BLaER1 (cell line): ENCODE data around the gene ADCY9.

Source experiments
- H3K27ac ChIP-seq: shearing (Covaris generic); formaldehyde crosslinking; 2 replicates; pipeline ENCODE4 v1.8.1; 2022
- H3K27me3 ChIP-seq: shearing (Covaris generic); formaldehyde crosslinking; 2 replicates; pipeline ENCODE4 v1.8.1; 2022
- H3K36me3 ChIP-seq: shearing (Covaris generic); formaldehyde crosslinking; 2 replicates; pipeline ENCODE4 v1.8.1; 2022
- H3K4me1 ChIP-seq: shearing (Covaris generic); formaldehyde crosslinking; 2 replicates; pipeline ENCODE4 v1.8.1; 2022
- H3K4me2 ChIP-seq: shearing (Covaris generic); formaldehyde crosslinking; 2 replicates; pipeline ENCODE4 v1.8.1; 2022
- H3K4me3 ChIP-seq: shearing (Covaris generic); formaldehyde crosslinking; 2 replicates; pipeline ENCODE4 v1.8.1; 2022
- H3K9ac ChIP-seq: shearing (Covaris generic); formaldehyde crosslinking; 2 replicates; pipeline ENCODE4 v1.8.1; 2022
- H3K9me3 ChIP-seq: shearing (Covaris generic); formaldehyde crosslinking; 2 replicates; pipeline ENCODE4 v1.8.1; 2022
- H4K20me1 ChIP-seq: shearing (Covaris generic); formaldehyde crosslinking; 2 replicates; pipeline ENCODE4 v1.8.1; 2022
- Cebpa-rat ChIP-seq: shearing (Covaris generic); IDR thresholded peaks from 2 replicates; pipeline ENCODE4 v1.8.1; 2022

ADCY9 gene

GRCh38 chr16:4026854-4027253 lies 89.4 kb downstream of the ADCY9 start:
- no peak for TF ChIP-seq Cebpa-rat
- no peak overlapping the region for H3K4me2 ChIP-seq
- peaks cover 80% of the 10 kb centered on the region for H3K36me3 ChIP-seq
- peaks cover 28% of the 10 kb centered on the region for H3K9me3 ChIP-seq
- H3K9ac ChIP-seq, result no peak overlapping the region
- no peak overlapping the region for H3K4me3 ChIP-seq
- H3K27me3 ChIP-seq, result no peaks in the 10 kb centered on the region
- H4K20me1 ChIP-seq, result peaks cover 32% of the 10 kb centered on the region
- H3K4me1 ChIP-seq, result peaks cover 38% of the 10 kb centered on the region
- no peak overlapping the region for H3K27ac ChIP-seq

- Histone ChIP-seq H3K4me1 (peaks cover 38% of the 10 kb centered on the region), H3K36me3 (peaks cover 82% of the 10 kb centered on the region), H3K9ac (no peak overlapping the region), H3K9me3 (peaks cover 28% of the 10 kb centered on the region), H3K27ac (no peak overlapping the region), H3K4me3 (no peak overlapping the region), H4K20me1 (peaks cover 43% of the 10 kb centered on the region), H3K4me2 (no peak overlapping the region), H3K27me3 (no peaks in the 10 kb centered on the region)
- no peak for TF ChIP-seq Cebpa-rat
Observed at GRCh38 chr16:4025428-4025827, 90.8 kb downstream of the ADCY9 start.

GRCh38 chr16:4021916-4022315 lies 94.3 kb downstream of the ADCY9 start:
- H3K4me1 ChIP-seq, result peaks cover 61% of the 10 kb centered on the region
- no peak overlapping the region for H3K4me3 ChIP-seq
- H3K4me2 ChIP-seq, result no peak overlapping the region
- no peaks in the 10 kb centered on the region for H3K27me3 ChIP-seq
- H3K9ac ChIP-seq, result no peak overlapping the region
- TF ChIP-seq Cebpa-rat, result no peak
- peaks cover 4% of the 10 kb centered on the region; the same call in 1 of the 2 replicates for H3K9me3 ChIP-seq
- H3K27ac ChIP-seq, result 0 out of 2 replicates have a peak overlapping the region, but pooled peaks have one; percentile 38
- H3K36me3 ChIP-seq, result peaks cover 67% of the 10 kb centered on the region
- peaks cover 61% of the 10 kb centered on the region for H4K20me1 ChIP-seq

- peak overlapping the region; percentile 38; the same call in 1 of the 2 replicates for H3K27ac ChIP-seq
- peaks cover 60% of the 10 kb centered on the region for H3K36me3 ChIP-seq
- no peak overlapping the region for H3K9ac ChIP-seq
- H3K27me3 ChIP-seq, result no peaks in the 10 kb centered on the region
- peaks cover 68% of the 10 kb centered on the region for H3K4me1 ChIP-seq
- peak overlapping the region; percentile 12 for H3K4me2 ChIP-seq
- no peaks in the 10 kb centered on the region for H3K9me3 ChIP-seq
- TF ChIP-seq Cebpa-rat, result no peak
- H3K4me3 ChIP-seq, result no peak overlapping the region
- H4K20me1 ChIP-seq, result peaks cover 68% of the 10 kb centered on the region
Observed at GRCh38 chr16:4021070-4021779, 95.0 kb downstream of the ADCY9 start.

- H3K36me3 ChIP-seq, result peaks cover 47% of the 10 kb centered on the region
- peak overlapping the region; percentile 87 for H3K4me2 ChIP-seq
- TF ChIP-seq Cebpa-rat, result no peak
- no peaks in the 10 kb centered on the region for H3K9me3 ChIP-seq
- H3K27ac ChIP-seq, result peak overlapping the region; percentile 77
- H3K4me3 ChIP-seq, result peak overlapping the region; percentile 53
- H3K27me3 ChIP-seq, result no peaks in the 10 kb centered on the region
- H4K20me1 ChIP-seq, result peaks cover 63% of the 10 kb centered on the region
- peaks cover 79% of the 10 kb centered on the region for H3K4me1 ChIP-seq
- H3K9ac ChIP-seq, result peak overlapping the region; percentile 73
Observed at GRCh38 chr16:4019371-4019791, 96.9 kb downstream of the ADCY9 start.

GRCh38 chr16:4018391-4018790 lies 97.9 kb downstream of the ADCY9 start:
- Histone ChIP-seq H3K4me3 (no peak overlapping the region), H3K36me3 (peaks cover 42% of the 10 kb centered on the region), H4K20me1 (peaks cover 66% of the 10 kb centered on the region), H3K9ac (no peak overlapping the region), H3K4me2 (peak overlapping the region; percentile 87; the same call in 1 of the 2 replicates), H3K4me1 (peaks cover 76% of the 10 kb centered on the region), H3K27ac (no peak overlapping the region), H3K27me3 (no peaks in the 10 kb centered on the region), H3K9me3 (no peaks in the 10 kb centered on the region)
- no peak for TF ChIP-seq Cebpa-rat

GRCh38 chr16:4017807-4018206 lies 98.4 kb downstream of the ADCY9 start:
- H3K27me3 ChIP-seq, result no peaks in the 10 kb centered on the region
- no peak overlapping the region for H3K4me3 ChIP-seq
- no peak overlapping the region for H3K27ac ChIP-seq
- H4K20me1 ChIP-seq, result peaks cover 67% of the 10 kb centered on the region
- no peak overlapping the region for H3K4me2 ChIP-seq
- no peak overlapping the region for H3K9ac ChIP-seq
- H3K9me3 ChIP-seq, result no peaks in the 10 kb centered on the region
- H3K4me1 ChIP-seq, result peaks cover 75% of the 10 kb centered on the region
- H3K36me3 ChIP-seq, result peaks cover 37% of the 10 kb centered on the region
- TF ChIP-seq Cebpa-rat, result no peak

- no peaks in the 10 kb centered on the region for H3K27me3 ChIP-seq
Observed at GRCh38 chr16:4016658-4017057, 99.6 kb downstream of the ADCY9 start.

GRCh38 chr16:4016005-4016352 lies 100.3 kb downstream of the ADCY9 start:
- Histone ChIP-seq H3K27me3 (no peaks in the 10 kb centered on the region), H3K9me3 (no peaks in the 10 kb centered on the region), H3K36me3 (peaks cover 34% of the 10 kb centered on the region), H4K20me1 (peaks cover 67% of the 10 kb centered on the region), H3K9ac (no peak overlapping the region; the same call in 1 of the 2 replicates), H3K4me1 (peaks cover 79% of the 10 kb centered on the region), H3K27ac (peak overlapping the region; percentile 55; the same call in 1 of the 2 replicates), H3K4me3 (no peak overlapping the region), H3K4me2 (peak overlapping the region; percentile 66)
- TF ChIP-seq Cebpa-rat, result no peak

More at GRCh38 chr16:4016658-4017057, 99.6 kb downstream of the ADCY9 start:
- peak overlapping the region; percentile 3; the same call in 1 of the 2 replicates for H3K9ac ChIP-seq
- peak; percentile 72 for TF ChIP-seq Cebpa-rat
- peaks cover 34% of the 10 kb centered on the region for H3K36me3 ChIP-seq
- peaks cover 79% of the 10 kb centered on the region for H3K4me1 ChIP-seq
- no peaks in the 10 kb centered on the region for H3K9me3 ChIP-seq
- peak overlapping the region; percentile 66 for H3K4me2 ChIP-seq
- H4K20me1 ChIP-seq, result peaks cover 67% of the 10 kb centered on the region
- H3K27ac ChIP-seq, result peak overlapping the region; percentile 55; the same call in 1 of the 2 replicates
- H3K4me3 ChIP-seq, result no peak overlapping the region

- peaks cover 39% of the 10 kb centered on the region for H3K36me3 ChIP-seq
- TF ChIP-seq Cebpa-rat, result no peak
- no peak overlapping the region for H3K9ac ChIP-seq
- H3K27me3 ChIP-seq, result no peaks in the 10 kb centered on the region
- H3K27ac ChIP-seq, result no peak overlapping the region
- no peak overlapping the region for H3K4me3 ChIP-seq
- H4K20me1 ChIP-seq, result peaks cover 70% of the 10 kb centered on the region
- H3K4me2 ChIP-seq, result 0 out of 2 replicates have a peak overlapping the region, but pooled peaks have one; percentile 66
- peaks cover 79% of the 10 kb centered on the region for H3K4me1 ChIP-seq
- no peaks in the 10 kb centered on the region for H3K9me3 ChIP-seq
Observed at GRCh38 chr16:4015275-4016004, 100.8 kb downstream of the ADCY9 start.
